ENCODE data around the gene WDR26.

Gene WDR26

GRCh38 chr1:224435999-224436398 lies 1.4 kb upstream of the WDR26 start:
- Histone ChIP-seq H3K4me3 (ENCODE audit: low read depth in 1 of 5, low read length in 5 of 5) (no peak overlapping the region), H3K27me3 (ENCODE audit: control insufficient read depth in 5 of 5, insufficient read depth in 4 of 5, low read length in 5 of 5) (no peaks in the 10 kb centered on the region), H3K9ac (ENCODE audit: low read length in 5 of 5) (peak overlapping the region in 3 of 5 donors; percentile 77 to 98 (median 94)), H3K27ac (ENCODE audit: low read depth, low read length) (peak overlapping the region; percentile 99), H3K4me1 (ENCODE audit: control insufficient read depth in 5 of 5, insufficient read depth in 5 of 5, low read length in 5 of 5) (peaks cover 3 to 37% (median 33%) of the 10 kb centered on the region in 5 donors), H3K36me3 (ENCODE audit: control insufficient read depth in 5 of 5, insufficient read depth in 5 of 5, low read length in 5 of 5) (peaks cover 0 to 7% (median 5%) of the 10 kb centered on the region in 5 donors), H3K9me3 (ENCODE audit: control insufficient read depth in 5 of 5, low read length in 5 of 5) (no peaks in the 10 kb centered on the region)

DNA sequence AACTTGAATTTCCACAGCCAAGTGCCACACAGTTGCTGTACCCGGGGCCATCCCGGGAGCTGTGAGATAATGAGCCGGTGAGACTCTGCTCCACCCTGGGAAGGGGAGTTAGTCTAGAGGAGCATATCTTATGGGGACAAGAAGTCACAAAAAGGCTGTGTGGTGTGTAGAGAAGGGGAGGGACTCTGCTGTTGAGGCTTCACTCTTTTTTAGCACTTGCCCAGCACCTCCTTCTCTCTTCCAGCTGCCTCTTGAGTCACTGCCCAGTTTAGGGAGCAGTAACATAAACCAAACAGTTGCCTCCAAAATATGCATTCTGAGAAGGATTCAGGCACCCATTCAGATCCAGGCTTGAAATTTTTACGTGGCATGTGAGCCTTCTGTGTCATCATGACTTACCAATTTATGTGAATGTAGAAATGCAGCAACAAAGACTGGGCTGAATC lies 744 bp upstream of the WDR26 start:
- H3K9me3 ChIP-seq (ENCODE audit: control insufficient read depth in 5 of 5, low read length in 5 of 5), result no peaks in the 10 kb centered on the region
- peaks cover 0 to 6% (median 3%) of the 10 kb centered on the region in 5 donors for H3K36me3 ChIP-seq (ENCODE audit: control insufficient read depth in 5 of 5, insufficient read depth in 5 of 5, low read length in 5 of 5)
- peaks cover 6 to 43% (median 39%) of the 10 kb centered on the region in 5 donors for H3K4me1 ChIP-seq (ENCODE audit: control insufficient read depth in 5 of 5, insufficient read depth in 5 of 5, low read length in 5 of 5)
- H3K27ac ChIP-seq (ENCODE audit: low read depth, low read length), result peak overlapping the region; percentile 99
- peak overlapping the region; percentile 86 to 96 (median 93) for H3K4me3 ChIP-seq (ENCODE audit: low read depth in 1 of 5, low read length in 5 of 5)
- peak overlapping the region; percentile 77 to 98 (median 87) for H3K9ac ChIP-seq (ENCODE audit: low read length in 5 of 5)
- no peaks in the 10 kb centered on the region for H3K27me3 ChIP-seq (ENCODE audit: control insufficient read depth in 5 of 5, insufficient read depth in 4 of 5, low read length in 5 of 5)

- Histone ChIP-seq H3K4me3 (ENCODE audit: low read depth in 1 of 5, low read length in 5 of 5) (peak overlapping the region; percentile 86 to 95 (median 93)), H3K27ac (ENCODE audit: low read depth, low read length) (peak overlapping the region; percentile 89), H3K27me3 (ENCODE audit: control insufficient read depth in 5 of 5, insufficient read depth in 4 of 5, low read length in 5 of 5) (no peaks in the 10 kb centered on the region), H3K9ac (ENCODE audit: low read length in 5 of 5) (peak overlapping the region; percentile 40 to 94 (median 88)), H3K4me1 (ENCODE audit: control insufficient read depth in 5 of 5, insufficient read depth in 5 of 5, low read length in 5 of 5) (peaks cover 6 to 56% (median 47%) of the 10 kb centered on the region in 5 donors), H3K36me3 (ENCODE audit: control insufficient read depth in 5 of 5, insufficient read depth in 5 of 5, low read length in 5 of 5) (peaks cover 0 to 6% (median 0%) of the 10 kb centered on the region in 5 donors), H3K9me3 (ENCODE audit: control insufficient read depth in 5 of 5, low read length in 5 of 5) (no peaks in the 10 kb centered on the region)
Observed at GRCh38 chr1:224433701-224434672, 610 bp downstream of the WDR26 start.

- peak overlapping the region; percentile 75 to 93 (median 86) for H3K9ac ChIP-seq (ENCODE audit: low read length in 5 of 5)
- peaks cover 0 to 10% (median 0%) of the 10 kb centered on the region in 5 donors for H3K36me3 ChIP-seq (ENCODE audit: control insufficient read depth in 5 of 5, insufficient read depth in 5 of 5, low read length in 5 of 5)
- H3K4me3 ChIP-seq (ENCODE audit: low read depth in 1 of 5, low read length in 5 of 5), result peak overlapping the region; percentile 71 to 95 (median 86)
- no peaks in the 10 kb centered on the region for H3K9me3 ChIP-seq (ENCODE audit: control insufficient read depth in 5 of 5, low read length in 5 of 5)
- peak overlapping the region; percentile 89 for H3K27ac ChIP-seq (ENCODE audit: low read depth, low read length)
- no peaks in the 10 kb centered on the region for H3K27me3 ChIP-seq (ENCODE audit: control insufficient read depth in 5 of 5, insufficient read depth in 4 of 5, low read length in 5 of 5)
- H3K4me1 ChIP-seq (ENCODE audit: control insufficient read depth in 5 of 5, insufficient read depth in 5 of 5, low read length in 5 of 5), result peaks cover 6 to 56% (median 47%) of the 10 kb centered on the region in 5 donors
Observed at GRCh38 chr1:224433041-224433691, 1.4 kb downstream of the WDR26 start.

DNA sequence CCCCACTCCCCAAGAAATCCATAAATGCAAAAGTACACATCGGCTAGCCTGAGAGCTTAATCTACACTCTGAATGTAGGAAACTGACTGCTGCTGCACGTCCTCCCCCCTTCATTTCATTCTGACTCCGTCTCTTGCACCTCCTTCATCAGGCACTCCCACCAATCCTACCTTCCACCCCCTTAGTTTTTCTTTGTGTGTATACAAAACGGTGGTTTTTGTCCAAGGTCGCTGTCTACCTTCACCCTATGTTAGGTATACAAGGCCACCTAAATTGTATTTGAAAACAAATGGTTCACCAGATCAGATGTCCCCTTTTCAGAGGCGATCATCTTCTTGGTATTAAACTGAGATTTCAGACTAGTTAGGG lies 1.9 kb downstream of the WDR26 start:
- peak overlapping the region; percentile 66 to 88 (median 75) for H3K9ac ChIP-seq (ENCODE audit: low read length in 5 of 5)
- H3K27me3 ChIP-seq (ENCODE audit: control insufficient read depth in 5 of 5, insufficient read depth in 4 of 5, low read length in 5 of 5), result no peaks in the 10 kb centered on the region
- peaks cover 0 to 11% (median 0%) of the 10 kb centered on the region in 5 donors for H3K36me3 ChIP-seq (ENCODE audit: control insufficient read depth in 5 of 5, insufficient read depth in 5 of 5, low read length in 5 of 5)
- H3K9me3 ChIP-seq (ENCODE audit: control insufficient read depth in 5 of 5, low read length in 5 of 5), result no peaks in the 10 kb centered on the region
- peak overlapping the region; percentile 71 to 95 (median 86) for H3K4me3 ChIP-seq (ENCODE audit: low read depth in 1 of 5, low read length in 5 of 5)
- H3K27ac ChIP-seq (ENCODE audit: low read depth, low read length), result peak overlapping the region; percentile 89
- H3K4me1 ChIP-seq (ENCODE audit: control insufficient read depth in 5 of 5, insufficient read depth in 5 of 5, low read length in 5 of 5), result peaks cover 6 to 56% (median 47%) of the 10 kb centered on the region in 5 donors

DNA sequence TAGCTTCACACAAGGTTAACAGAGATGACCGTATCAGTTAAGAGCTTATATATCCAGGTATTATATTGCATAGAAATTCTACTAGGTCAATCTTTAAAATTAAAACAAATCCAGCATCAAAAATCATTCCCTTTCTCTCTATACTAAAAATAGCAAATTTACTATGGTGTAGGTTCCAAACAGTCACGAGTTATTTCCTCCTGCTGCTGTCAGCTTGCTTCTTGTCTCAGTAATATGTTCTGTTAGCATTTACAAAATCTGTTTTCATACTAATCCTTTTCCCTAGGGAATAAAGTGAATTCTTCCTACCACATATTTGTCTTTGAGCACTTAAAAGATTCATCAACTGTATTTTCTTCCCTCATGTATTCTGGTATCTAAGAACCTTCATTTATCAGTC lies 2.5 kb downstream of the WDR26 start:
- H3K27me3 ChIP-seq (ENCODE audit: control insufficient read depth in 5 of 5, insufficient read depth in 4 of 5, low read length in 5 of 5), result no peaks in the 10 kb centered on the region
- peak overlapping the region; percentile 89 for H3K27ac ChIP-seq (ENCODE audit: low read depth, low read length)
- H3K9me3 ChIP-seq (ENCODE audit: control insufficient read depth in 5 of 5, low read length in 5 of 5), result no peaks in the 10 kb centered on the region
- peaks cover 0 to 11% (median 3%) of the 10 kb centered on the region in 5 donors for H3K36me3 ChIP-seq (ENCODE audit: control insufficient read depth in 5 of 5, insufficient read depth in 5 of 5, low read length in 5 of 5)
- H3K9ac ChIP-seq (ENCODE audit: low read length in 5 of 5), result peak overlapping the region; percentile 66 to 88 (median 75)
- peaks cover 6 to 56% (median 48%) of the 10 kb centered on the region in 5 donors for H3K4me1 ChIP-seq (ENCODE audit: control insufficient read depth in 5 of 5, insufficient read depth in 5 of 5, low read length in 5 of 5)
- H3K4me3 ChIP-seq (ENCODE audit: low read depth in 1 of 5, low read length in 5 of 5), result peak overlapping the region; percentile 71 to 95 (median 86)

DNA sequence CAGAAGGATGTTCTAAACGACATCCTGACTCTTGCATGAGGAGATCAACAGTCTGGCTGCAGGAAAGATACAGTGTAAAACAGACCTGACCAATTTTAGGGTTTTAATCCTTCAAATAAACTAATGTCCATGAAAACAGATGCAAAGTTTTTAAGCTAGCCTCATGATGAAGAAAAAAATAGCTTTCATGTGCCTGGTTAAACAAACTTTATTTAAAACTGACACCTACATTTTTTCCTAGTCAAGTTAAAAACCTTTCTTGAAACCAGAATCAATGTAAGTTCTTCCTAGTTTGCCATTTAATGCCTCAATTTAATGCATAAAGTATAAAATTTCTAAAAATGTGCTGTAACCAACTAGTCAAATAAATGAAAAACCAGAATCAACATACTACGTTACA lies 2.9 kb downstream of the WDR26 start:
- H3K36me3 ChIP-seq (ENCODE audit: control insufficient read depth in 5 of 5, insufficient read depth in 5 of 5, low read length in 5 of 5), result peaks cover 0 to 11% (median 3%) of the 10 kb centered on the region in 5 donors
- H3K27ac ChIP-seq (ENCODE audit: low read depth, low read length), result peak overlapping the region; percentile 89
- peak overlapping the region; percentile 49 to 85 (median 70) for H3K9ac ChIP-seq (ENCODE audit: low read length in 5 of 5)
- H3K9me3 ChIP-seq (ENCODE audit: control insufficient read depth in 5 of 5, low read length in 5 of 5), result no peaks in the 10 kb centered on the region
- peak overlapping the region; percentile 71 to 95 (median 86) for H3K4me3 ChIP-seq (ENCODE audit: low read depth in 1 of 5, low read length in 5 of 5)
- H3K27me3 ChIP-seq (ENCODE audit: control insufficient read depth in 5 of 5, insufficient read depth in 4 of 5, low read length in 5 of 5), result no peaks in the 10 kb centered on the region
- H3K4me1 ChIP-seq (ENCODE audit: control insufficient read depth in 5 of 5, insufficient read depth in 5 of 5, low read length in 5 of 5), result peaks cover 6 to 56% (median 48%) of the 10 kb centered on the region in 5 donors

DNA sequence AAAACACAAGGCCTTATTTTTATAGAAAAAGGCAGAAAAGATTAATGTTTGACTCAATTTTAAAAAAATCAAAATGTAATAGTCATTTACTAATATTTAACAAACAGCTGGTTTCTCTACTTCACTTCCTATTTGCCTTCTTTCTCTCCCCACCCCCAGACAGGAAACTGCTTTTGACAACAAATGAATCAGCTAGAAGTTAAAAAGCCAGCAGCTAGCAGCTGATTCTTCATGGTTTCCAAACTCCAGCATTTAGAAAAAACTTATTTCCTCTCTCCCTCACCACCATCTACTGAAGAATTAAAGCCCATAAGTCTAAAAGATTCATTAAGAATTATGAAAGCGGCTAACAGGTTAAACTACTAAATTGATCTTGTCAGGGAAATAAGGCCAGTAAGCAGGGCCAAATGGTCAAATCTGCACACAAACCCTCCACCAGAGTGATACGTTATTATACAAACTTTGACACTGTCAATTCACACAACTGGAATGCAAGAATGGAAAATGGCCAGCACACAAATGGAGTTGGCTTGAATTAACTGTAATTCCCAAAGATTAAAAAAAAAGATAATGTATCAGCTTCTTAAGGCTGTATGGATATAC lies 4.0 kb downstream of the WDR26 start:
- Histone ChIP-seq H3K4me1 (ENCODE audit: control insufficient read depth in 5 of 5, insufficient read depth in 5 of 5, low read length in 5 of 5) (peaks cover 6 to 47% (median 46%) of the 10 kb centered on the region in 5 donors), H3K4me3 (ENCODE audit: low read depth in 1 of 5, low read length in 5 of 5) (peak overlapping the region in 4 of 5 donors; percentile 22 to 47 (median 26)), H3K27ac (ENCODE audit: low read depth, low read length) (peak overlapping the region; percentile 89), H3K36me3 (ENCODE audit: control insufficient read depth in 5 of 5, insufficient read depth in 5 of 5, low read length in 5 of 5) (peaks cover under 1 to 12% (median 3%) of the 10 kb centered on the region in 5 donors), H3K27me3 (ENCODE audit: control insufficient read depth in 5 of 5, insufficient read depth in 4 of 5, low read length in 5 of 5) (no peaks in the 10 kb centered on the region), H3K9me3 (ENCODE audit: control insufficient read depth in 5 of 5, low read length in 5 of 5) (no peaks in the 10 kb centered on the region), H3K9ac (ENCODE audit: low read length in 5 of 5) (peak overlapping the region in 3 of 5 donors; percentile 21 to 66 (median 64))

- Histone ChIP-seq H3K4me1 (ENCODE audit: control insufficient read depth in 5 of 5, insufficient read depth in 5 of 5, low read length in 5 of 5) (peaks cover 6 to 39% (median 38%) of the 10 kb centered on the region in 5 donors), H3K9me3 (ENCODE audit: control insufficient read depth in 5 of 5, low read length in 5 of 5) (no peaks in the 10 kb centered on the region), H3K9ac (ENCODE audit: low read length in 5 of 5) (peak overlapping the region in 3 of 5 donors; percentile 45 to 66 (median 64)), H3K4me3 (ENCODE audit: low read depth in 1 of 5, low read length in 5 of 5) (no peak overlapping the region), H3K27ac (ENCODE audit: low read depth, low read length) (peak overlapping the region; percentile 89), H3K36me3 (ENCODE audit: control insufficient read depth in 5 of 5, insufficient read depth in 5 of 5, low read length in 5 of 5) (peaks cover 3 to 19% (median 9%) of the 10 kb centered on the region in 5 donors), H3K27me3 (ENCODE audit: control insufficient read depth in 5 of 5, insufficient read depth in 4 of 5, low read length in 5 of 5) (no peaks in the 10 kb centered on the region)
Observed at GRCh38 chr1:224429616-224430326, 4.8 kb downstream of the WDR26 start.

Measured in subcutaneous abdominal adipose tissue (tissue), 5 donors.